GM21825 (cell line): ENCODE results near the gene OR9K2.
"Not testable (repeated sequence)": the region's sequence is repeated elsewhere in the genome, so short reads cannot be mapped to it uniquely, and the experiment has no call there.

Source experiments
- ATAC-seq: cut with Tn5 transposase; IDR thresholded peaks from one replicate; pipeline ENCODE4 v1.9.1; 2021; ENCODE audit warnings: mild to moderate bottlenecking, moderate library complexity; ENCODE audit not compliant: unreplicated experiment

Gene OR9K2

GRCh38 chr12:55126106-55126505, at the start of gene OR9K2:
Gene OR9K2, plus strand, starts transcription at chr12:55126406. Its CDS starts 3,429 bp downstream, at chr12:55129835.
- ATAC-seq: no peak

- no peak for ATAC-seq
Measured at GRCh38 chr12:55092579-55092978, 33.6 kb upstream of the OR9K2 start.

GRCh38 chr12:55112378-55112875, 13.8 kb upstream of the OR9K2 start:
- no peak for ATAC-seq

- ATAC-seq: no peak
Measured at GRCh38 chr12:55116152-55116551, 10.1 kb upstream of the OR9K2 start.

GRCh38 chr12:55132816-55133215, 6.6 kb downstream of the OR9K2 start:
- no peak for ATAC-seq

- no peak for ATAC-seq
Measured at GRCh38 chr12:55142669-55143565, 16.7 kb downstream of the OR9K2 start.

GRCh38 chr12:55143566-55143870, 17.3 kb downstream of the OR9K2 start:
- no peak for ATAC-seq

- not testable (repeated sequence) for ATAC-seq
Measured at GRCh38 chr12:55167010-55167640, 40.9 kb downstream of the OR9K2 start.

- ATAC-seq: no peak
Measured at GRCh38 chr12:55171445-55171844, 45.2 kb downstream of the OR9K2 start.

- ATAC-seq: not testable (repeated sequence)
Measured at GRCh38 chr12:55171846-55172245, 45.6 kb downstream of the OR9K2 start.

- no peak for ATAC-seq
Measured at GRCh38 chr12:55172686-55173085, 46.5 kb downstream of the OR9K2 start.

GRCh38 chr12:55173456-55173855, 47.2 kb downstream of the OR9K2 start:
- no peak for ATAC-seq
